Measurements from ENCODE around the gene MPRIP. TPM values are rescaled to one million over a fixed set of nuclear protein-coding genes. Genes with fewer than 3 reads are reported as not detected.

The MPRIP gene
- total RNA-seq, 1 donor from 2014 or later, result 224 TPM

DNA sequence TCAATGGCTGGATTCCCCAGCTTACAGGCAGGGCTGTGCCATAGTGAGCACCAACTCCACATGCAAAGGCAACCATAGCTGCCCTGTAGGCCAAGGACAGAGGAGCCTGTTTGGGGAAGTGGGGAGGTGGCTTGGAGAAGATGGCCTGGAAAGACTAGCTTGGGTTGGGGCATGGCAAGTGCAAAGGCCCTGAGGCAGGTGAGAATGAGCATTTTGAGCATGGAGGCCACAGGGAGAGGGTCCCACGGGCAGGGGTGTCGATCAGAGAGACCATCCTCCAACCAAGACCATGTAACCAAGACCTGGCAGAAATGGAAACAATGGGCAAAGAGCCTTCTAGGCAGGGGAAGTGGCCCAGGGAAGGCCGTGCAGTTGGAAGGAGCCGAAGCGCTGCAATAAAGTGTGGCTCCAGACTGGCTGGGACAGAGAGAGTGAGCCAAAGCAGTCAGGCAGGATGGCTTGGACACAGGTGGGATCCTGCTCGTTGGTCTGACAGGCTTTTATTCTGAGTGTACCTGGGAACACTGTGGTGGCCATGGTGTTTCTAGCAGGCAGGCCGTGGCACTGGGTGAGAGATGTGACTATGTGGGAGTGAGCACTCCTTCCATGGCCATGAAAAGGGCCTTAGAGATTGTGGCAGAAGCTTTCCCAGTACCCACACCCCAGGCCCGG is 24.8 kb upstream of the MPRIP start:
- TF ChIP-seq, protein P1, sequence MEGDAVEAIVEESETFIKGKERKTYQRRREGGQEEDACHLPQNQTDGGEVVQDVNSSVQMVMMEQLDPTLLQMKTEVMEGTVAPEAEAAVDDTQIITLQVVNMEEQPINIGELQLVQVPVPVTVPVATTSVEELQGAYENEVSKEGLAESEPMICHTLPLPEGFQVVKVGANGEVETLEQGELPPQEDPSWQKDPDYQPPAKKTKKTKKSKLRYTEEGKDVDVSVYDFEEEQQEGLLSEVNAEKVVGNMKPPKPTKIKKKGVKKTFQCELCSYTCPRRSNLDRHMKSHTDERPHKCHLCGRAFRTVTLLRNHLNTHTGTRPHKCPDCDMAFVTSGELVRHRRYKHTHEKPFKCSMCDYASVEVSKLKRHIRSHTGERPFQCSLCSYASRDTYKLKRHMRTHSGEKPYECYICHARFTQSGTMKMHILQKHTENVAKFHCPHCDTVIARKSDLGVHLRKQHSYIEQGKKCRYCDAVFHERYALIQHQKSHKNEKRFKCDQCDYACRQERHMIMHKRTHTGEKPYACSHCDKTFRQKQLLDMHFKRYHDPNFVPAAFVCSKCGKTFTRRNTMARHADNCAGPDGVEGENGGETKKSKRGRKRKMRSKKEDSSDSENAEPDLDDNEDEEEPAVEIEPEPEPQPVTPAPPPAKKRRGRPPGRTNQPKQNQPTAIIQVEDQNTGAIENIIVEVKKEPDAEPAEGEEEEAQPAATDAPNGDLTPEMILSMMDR (IDR thresholded peaks at IDR 0.05; ENCODE audit: unreplicated experiment), result no peak
- Mint-ChIP-seq H3K4me3 (no peak overlapping the region), H3K27ac (no peak overlapping the region), H3K36me3 (no peaks in the 10 kb centered on the region), H3K27me3 (ENCODE audit: low read depth) (no peaks in the 10 kb centered on the region), H3K4me1 (peaks cover 23% of the 10 kb centered on the region), H3K9me3 (peaks cover 6% of the 10 kb centered on the region)
- DNase-seq (ENCODE audit: low spot score in 2 of 2, unreplicated experiment in 2 of 2), result no peak

DNA sequence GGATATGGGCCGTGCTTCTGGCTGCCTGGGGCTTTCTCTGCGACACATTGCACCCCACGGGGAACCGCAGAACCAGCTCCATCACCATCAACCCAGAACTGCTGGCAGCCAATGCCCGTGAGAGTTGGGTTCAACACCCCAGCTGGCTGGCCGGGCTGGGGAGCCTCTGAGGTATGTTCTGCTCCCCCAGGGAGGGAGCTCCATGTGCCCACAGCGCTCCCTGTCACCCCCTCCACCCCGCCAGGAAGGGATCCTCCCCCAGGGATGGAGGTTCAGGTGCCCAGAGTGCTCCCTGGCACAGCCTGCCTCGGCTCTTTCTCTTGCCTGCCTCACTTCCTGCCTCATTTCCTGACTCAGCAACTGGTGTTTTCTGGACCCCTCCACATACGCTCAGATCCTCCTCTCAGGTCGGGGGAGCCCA is 24.2 kb upstream of the MPRIP start:
- no peaks in the 10 kb centered on the region for H3K27me3 Mint-ChIP-seq (ENCODE audit: low read depth)
- no peak for DNase-seq (ENCODE audit: low spot score in 2 of 2, unreplicated experiment in 2 of 2)
- peak overlapping the region; percentile 66 for H3K27ac Mint-ChIP-seq
- H3K4me1 Mint-ChIP-seq, result peaks cover 24% of the 10 kb centered on the region
- no peaks in the 10 kb centered on the region for H3K36me3 Mint-ChIP-seq
- H3K4me3 Mint-ChIP-seq, result no peak overlapping the region
- TF ChIP-seq, protein P1 (IDR thresholded peaks at IDR 0.05; ENCODE audit: unreplicated experiment), result no peak
- H3K9me3 Mint-ChIP-seq, result peaks cover 6% of the 10 kb centered on the region

DNA sequence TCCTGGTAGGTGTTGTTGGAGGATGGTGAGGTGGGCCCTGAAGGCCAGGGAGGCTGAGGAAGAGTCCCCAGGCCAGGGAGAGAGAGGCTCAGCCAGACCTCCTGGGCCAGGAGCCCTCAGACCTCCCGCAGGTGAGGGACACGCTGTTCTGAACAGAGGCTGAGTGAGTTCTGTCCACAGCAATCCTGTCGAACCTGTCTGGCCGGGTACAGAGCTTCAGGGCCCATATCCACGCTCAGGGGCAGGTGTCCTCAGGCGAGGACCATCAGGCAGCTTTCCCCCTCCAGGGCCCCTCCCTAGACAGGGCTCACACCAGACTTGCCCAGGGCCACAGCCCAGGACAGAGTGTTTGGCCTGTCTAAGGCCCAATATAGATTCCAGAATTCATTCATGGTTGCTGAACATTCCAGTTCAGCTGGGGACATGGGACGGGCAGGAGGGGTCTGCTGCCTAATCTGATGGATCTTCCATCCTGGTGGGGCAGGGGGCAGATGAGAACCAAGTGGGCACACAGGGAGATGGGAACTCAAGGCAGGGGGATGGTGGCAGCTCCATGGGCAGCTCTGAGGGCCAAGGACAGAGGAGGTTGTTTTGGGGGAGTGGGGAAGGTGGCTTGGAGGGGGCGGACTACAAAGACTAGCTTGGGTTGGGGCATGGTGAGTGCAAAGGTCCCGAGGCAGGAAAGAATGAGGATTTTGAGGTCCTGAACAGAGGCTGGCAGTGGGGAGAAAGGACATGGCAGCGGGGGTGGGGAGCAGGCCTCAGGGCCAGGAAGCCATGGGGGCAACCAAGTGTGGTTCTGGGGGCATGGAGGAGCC is 23.4 kb upstream of the MPRIP start:
- Mint-ChIP-seq H3K9me3 (peaks cover 6% of the 10 kb centered on the region), H3K4me3 (no peak overlapping the region), H3K27me3 (ENCODE audit: low read depth) (no peaks in the 10 kb centered on the region), H3K4me1 (peaks cover 24% of the 10 kb centered on the region), H3K36me3 (no peaks in the 10 kb centered on the region), H3K27ac (peak overlapping the region; percentile 67)
- DNase-seq (ENCODE audit: low spot score in 2 of 2, unreplicated experiment in 2 of 2), result no peak
- TF ChIP-seq, protein P1 (IDR thresholded peaks at IDR 0.05; ENCODE audit: unreplicated experiment), result no peak

DNA sequence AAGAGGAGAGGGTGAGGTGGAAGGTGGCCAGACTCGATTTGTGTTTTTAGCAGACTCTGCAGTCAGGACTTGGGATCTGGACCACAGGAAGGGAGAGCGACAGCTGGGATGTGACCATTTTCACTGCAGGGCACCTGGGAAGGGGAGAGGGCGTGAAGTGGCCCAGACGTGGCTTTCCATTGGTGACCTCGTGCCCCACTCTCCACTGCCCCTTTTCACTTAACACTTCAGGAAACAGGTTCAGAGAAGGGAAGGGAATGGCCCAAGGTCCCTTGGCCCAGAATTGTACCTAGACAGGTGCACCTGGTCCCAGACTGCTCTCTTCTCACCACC is 22.9 kb upstream of the MPRIP start:
- no peak overlapping the region for H3K4me3 Mint-ChIP-seq
- no peak overlapping the region for H3K27ac Mint-ChIP-seq
- no peak for DNase-seq (ENCODE audit: low spot score in 2 of 2, unreplicated experiment in 2 of 2)
- TF ChIP-seq, protein P1 (IDR thresholded peaks at IDR 0.05; ENCODE audit: unreplicated experiment), result no peak
- H3K9me3 Mint-ChIP-seq, result peaks cover 6% of the 10 kb centered on the region
- no peaks in the 10 kb centered on the region for H3K27me3 Mint-ChIP-seq (ENCODE audit: low read depth)
- peaks cover 24% of the 10 kb centered on the region for H3K4me1 Mint-ChIP-seq
- no peaks in the 10 kb centered on the region for H3K36me3 Mint-ChIP-seq

DNA sequence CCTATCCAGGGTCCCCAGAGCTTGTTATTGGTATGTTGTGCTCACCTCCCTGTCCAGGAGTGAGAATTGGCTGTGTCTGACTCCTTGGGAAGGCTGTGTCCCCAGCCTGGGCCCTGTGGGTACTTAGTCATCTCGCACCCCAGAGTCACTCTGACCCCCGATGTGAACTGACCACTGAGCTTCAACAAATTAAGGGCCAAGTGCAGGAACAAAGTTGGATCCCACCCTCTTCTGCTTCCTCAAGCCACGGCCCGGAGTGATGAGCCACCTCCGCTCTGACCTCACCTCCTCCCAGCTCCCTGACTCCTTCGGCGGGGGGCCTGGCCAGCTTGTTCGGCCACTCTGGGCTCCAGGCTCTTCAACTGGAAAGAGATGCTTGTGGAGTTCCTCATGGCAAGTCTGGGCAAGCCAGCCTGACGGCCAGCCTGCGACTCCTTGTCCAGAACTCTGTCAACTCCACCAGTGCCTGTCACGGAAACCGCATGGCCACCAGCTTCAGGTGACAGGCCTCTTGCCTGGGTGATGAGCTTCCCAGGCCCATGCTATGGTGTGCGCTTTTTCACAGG is 22.3 kb upstream of the MPRIP start:
- Mint-ChIP-seq H3K27me3 (ENCODE audit: low read depth) (no peaks in the 10 kb centered on the region), H3K27ac (peak overlapping the region; percentile 88), H3K4me3 (no peak overlapping the region), H3K36me3 (no peaks in the 10 kb centered on the region), H3K4me1 (peaks cover 24% of the 10 kb centered on the region), H3K9me3 (peaks cover 6% of the 10 kb centered on the region)
- TF ChIP-seq, protein P1 (IDR thresholded peaks at IDR 0.05; ENCODE audit: unreplicated experiment), result no peak
- DNase-seq (ENCODE audit: low spot score in 2 of 2, unreplicated experiment in 2 of 2), result no peak

All from mesothelial cell of epicardium (in vitro differentiated cells).